LNCaP clone FGC (cell line): ENCODE measurements around the gene FAAH2.

Experiments used
- DNase-seq: peaks from one replicate; pipeline ENCODE4 v3.0.0-alpha.2; 2011; ENCODE audit warnings: low read depth
- H3K4me3 ChIP-seq: 2 replicates; pipeline ENCODE4 v1.5.1; 2011; ENCODE audit warnings: mild to moderate bottlenecking, low read depth, low read length, control low read depth
- TF ChIP-seq, protein P1 (sequence below): IDR thresholded peaks from 2 replicates; pipeline ENCODE4 v1.5.1; 2012; ENCODE audit warnings: mild to moderate bottlenecking; ENCODE audit not compliant: control insufficient read depth, insufficient read depth; ENCODE audit errors: extremely low read depth

The FAAH2 gene, protein sequence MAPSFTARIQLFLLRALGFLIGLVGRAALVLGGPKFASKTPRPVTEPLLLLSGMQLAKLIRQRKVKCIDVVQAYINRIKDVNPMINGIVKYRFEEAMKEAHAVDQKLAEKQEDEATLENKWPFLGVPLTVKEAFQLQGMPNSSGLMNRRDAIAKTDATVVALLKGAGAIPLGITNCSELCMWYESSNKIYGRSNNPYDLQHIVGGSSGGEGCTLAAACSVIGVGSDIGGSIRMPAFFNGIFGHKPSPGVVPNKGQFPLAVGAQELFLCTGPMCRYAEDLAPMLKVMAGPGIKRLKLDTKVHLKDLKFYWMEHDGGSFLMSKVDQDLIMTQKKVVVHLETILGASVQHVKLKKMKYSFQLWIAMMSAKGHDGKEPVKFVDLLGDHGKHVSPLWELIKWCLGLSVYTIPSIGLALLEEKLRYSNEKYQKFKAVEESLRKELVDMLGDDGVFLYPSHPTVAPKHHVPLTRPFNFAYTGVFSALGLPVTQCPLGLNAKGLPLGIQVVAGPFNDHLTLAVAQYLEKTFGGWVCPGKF

DNA sequence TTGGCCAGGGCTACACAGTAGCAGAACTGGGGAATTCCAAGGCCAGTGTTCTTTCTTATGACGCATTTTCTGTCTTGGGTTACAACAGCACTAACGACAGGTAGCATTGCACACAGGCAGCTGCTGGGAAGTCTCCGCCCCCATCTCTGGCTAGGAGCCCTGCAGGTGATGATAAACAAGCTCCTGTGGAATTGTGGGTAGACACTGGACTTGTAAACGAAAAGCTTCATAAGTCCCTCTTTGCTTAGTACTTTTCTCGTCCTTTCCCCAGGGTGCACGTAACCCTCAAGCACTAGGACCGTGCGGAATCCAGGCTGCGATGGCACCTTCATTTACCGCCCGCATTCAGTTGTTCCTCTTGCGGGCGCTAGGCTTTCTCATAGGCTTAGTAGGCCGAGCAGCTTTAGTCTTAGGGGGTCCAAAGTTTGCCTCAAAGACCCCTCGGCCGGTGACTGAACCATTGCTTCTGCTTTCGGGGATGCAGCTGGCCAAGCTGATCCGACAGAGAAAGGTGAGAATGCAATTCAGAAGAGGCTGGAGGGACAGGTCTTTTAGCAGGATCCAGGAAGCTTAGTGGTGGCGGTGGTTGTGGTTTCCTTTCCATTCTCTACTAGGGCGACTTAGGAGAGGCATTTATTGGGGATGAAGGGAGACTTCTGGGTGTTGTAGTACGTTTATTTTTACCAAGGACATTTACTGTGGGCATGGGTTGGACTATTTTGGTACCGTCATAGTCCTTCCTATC, at the start of gene FAAH2:
Gene FAAH2, plus strand, starts transcription at position 200 of the 745 bp plus-strand sequence. Its CDS starts 120 bp downstream, at position 320.
- peak; percentile 89 for DNase-seq
- TF ChIP-seq, protein P1, sequence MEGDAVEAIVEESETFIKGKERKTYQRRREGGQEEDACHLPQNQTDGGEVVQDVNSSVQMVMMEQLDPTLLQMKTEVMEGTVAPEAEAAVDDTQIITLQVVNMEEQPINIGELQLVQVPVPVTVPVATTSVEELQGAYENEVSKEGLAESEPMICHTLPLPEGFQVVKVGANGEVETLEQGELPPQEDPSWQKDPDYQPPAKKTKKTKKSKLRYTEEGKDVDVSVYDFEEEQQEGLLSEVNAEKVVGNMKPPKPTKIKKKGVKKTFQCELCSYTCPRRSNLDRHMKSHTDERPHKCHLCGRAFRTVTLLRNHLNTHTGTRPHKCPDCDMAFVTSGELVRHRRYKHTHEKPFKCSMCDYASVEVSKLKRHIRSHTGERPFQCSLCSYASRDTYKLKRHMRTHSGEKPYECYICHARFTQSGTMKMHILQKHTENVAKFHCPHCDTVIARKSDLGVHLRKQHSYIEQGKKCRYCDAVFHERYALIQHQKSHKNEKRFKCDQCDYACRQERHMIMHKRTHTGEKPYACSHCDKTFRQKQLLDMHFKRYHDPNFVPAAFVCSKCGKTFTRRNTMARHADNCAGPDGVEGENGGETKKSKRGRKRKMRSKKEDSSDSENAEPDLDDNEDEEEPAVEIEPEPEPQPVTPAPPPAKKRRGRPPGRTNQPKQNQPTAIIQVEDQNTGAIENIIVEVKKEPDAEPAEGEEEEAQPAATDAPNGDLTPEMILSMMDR, result 0 out of 2 replicates have a peak, but pooled peaks have one; percentile 0
- peak within 1 kb of the TSS; percentile 65 for H3K4me3 ChIP-seq

DNA sequence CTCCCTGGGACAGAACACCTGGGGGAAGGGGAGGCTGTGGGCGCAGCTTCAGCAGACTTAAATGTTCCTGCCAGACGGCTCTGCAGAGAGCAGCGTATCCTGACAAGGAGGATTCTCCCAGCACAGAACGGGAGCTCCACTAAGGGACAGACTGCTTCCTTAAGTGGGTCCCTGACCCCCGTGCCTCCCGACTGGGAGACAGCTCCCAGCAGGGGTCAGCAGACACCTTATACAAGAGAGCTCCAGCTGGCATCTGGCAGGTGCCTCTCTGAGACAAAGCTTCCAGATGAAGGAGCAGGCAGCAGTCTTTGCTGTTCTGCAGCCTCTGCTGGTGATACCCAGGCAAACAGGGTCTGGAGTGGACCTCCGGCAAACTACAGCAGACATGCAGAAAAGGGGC, 44.5 kb upstream of the FAAH2 start:
- DNase-seq, result no peak
- TF ChIP-seq, protein P1, result no peak
- no peak overlapping the region for H3K4me3 ChIP-seq

DNA sequence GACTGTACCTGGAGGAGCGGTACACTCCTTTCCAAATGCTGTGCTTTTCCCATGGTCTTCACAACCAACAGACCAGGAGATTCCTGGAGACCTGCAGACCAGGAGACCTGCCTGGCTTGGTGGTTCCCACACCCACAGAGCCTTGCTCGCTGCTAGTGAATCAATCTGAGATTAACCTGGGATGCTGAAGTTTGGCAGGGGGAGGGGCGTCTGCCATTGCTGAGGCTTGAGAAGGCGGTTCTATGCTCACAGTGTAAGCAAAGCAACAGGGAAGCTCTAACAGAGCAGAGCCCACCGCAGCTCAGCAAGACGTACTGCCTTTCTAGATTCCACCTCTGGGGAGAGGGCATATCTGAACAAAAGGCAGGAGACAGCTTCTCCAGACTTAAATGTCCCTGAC, 34.5 kb upstream of the FAAH2 start:
- TF ChIP-seq, protein P1, result no peak
- no peak overlapping the region for H3K4me3 ChIP-seq
- DNase-seq, result no peak

DNA sequence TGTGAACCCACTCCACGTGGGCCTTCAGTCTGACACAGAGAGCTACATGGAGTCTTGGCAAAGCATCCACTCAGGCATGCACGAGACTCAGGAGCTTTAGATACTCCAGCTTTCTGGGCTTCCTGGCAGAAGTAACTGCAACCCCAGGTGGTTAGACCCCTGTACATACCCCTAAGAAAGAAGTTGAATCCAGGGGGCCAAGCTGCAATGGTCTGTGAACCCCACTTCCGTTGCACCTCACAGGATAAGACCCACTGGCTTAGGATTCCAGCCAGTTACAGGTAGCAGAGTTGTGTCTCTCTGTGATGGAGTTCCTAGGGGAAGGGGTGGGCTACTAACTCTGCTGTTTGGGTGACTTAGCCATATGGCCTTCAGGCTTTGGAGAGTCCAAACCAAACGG, 21.4 kb upstream of the FAAH2 start:
- TF ChIP-seq, protein P1, result no peak
- no peak overlapping the region for H3K4me3 ChIP-seq
- no peak for DNase-seq

DNA sequence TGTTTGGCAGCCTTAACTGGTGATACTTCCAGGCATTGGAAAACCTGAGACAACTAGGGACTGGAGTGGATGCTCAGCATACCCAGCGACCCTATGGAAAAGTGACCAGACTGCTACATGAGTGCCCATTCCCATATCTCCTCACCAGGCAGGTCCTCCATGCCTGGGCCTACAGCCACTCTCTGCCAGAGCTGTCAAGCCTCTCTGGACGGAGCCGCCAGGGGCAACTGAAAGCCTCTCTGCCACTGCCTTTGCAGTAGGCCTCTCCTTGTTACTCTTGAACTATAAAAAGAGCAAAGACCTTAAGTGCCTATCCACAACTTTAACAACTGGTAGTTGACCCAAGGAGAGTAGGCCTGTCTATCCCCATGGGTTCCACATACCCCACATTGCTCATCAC, 20.2 kb upstream of the FAAH2 start:
- TF ChIP-seq, protein P1, result no peak
- no peak for DNase-seq
- H3K4me3 ChIP-seq, result no peak overlapping the region

DNA sequence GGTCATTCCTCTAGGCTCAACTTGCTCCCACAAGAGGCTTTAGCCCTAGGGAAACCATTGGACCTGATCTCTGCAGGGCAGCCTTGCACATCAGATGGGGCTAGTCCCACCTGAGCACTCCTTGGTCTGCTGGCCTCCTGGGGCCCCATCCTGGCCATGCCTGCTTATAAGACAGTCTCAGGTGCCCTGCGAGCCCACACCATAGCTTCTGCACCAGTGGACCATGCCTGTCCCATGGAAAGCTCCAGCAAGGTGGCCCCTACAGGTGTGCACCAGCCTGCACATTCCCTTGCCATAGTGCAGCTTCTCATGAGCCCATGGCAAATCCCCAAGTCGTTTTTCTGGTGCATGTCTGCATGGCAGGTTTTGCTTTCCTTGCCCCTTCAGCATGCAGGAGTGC, 19.6 kb upstream of the FAAH2 start:
- DNase-seq, result no peak
- TF ChIP-seq, protein P1, result no peak
- no peak overlapping the region for H3K4me3 ChIP-seq
